CD4-positive, alpha-beta T cell treated with Interleukin-21 for 1 hour (primary cell): ENCODE data around the gene TNFRSF21.
"Not testable (repeated sequence)": the region's sequence is repeated elsewhere in the genome, so short reads cannot be mapped to it uniquely, and the experiment has no call there.

ENCODE experiments used
- DNase-seq: peaks from one replicate; pipeline ENCODE4 v3.0.0-alpha.2; 2020

TNFRSF21 gene

GRCh38 chr6:47278545-47278944, 31.2 kb downstream of the TNFRSF21 start:
- no peak for DNase-seq

- DNase-seq = no peak
Measured at GRCh38 chr6:47277702-47278101, 32.0 kb downstream of the TNFRSF21 start.

- no peak for DNase-seq
Measured at GRCh38 chr6:47276377-47276776, 33.3 kb downstream of the TNFRSF21 start.

- DNase-seq = no peak
Measured at GRCh38 chr6:47275640-47276039, 34.1 kb downstream of the TNFRSF21 start.

DNA sequence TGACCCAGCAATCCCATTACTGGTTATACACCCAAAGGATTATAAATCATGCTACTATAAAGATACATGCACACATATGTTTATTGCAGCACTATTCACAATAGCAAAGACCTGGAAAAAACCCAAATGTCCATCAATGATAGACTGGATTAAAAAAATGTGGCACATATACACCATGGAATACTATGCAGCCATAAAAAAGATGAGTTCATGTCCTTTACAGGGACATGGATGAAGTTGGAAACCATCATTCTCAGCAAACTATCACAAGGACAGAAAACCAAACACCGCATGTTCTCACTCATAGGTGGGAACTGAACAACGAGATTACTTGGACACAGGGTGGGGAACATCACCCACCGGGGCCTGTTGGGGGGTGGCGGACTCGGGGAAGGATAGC, 34.6 kb downstream of the TNFRSF21 start:
- not testable (repeated sequence) for DNase-seq

- no peak for DNase-seq
Measured at GRCh38 chr6:47268572-47269187, 41.0 kb downstream of the TNFRSF21 start.

DNA sequence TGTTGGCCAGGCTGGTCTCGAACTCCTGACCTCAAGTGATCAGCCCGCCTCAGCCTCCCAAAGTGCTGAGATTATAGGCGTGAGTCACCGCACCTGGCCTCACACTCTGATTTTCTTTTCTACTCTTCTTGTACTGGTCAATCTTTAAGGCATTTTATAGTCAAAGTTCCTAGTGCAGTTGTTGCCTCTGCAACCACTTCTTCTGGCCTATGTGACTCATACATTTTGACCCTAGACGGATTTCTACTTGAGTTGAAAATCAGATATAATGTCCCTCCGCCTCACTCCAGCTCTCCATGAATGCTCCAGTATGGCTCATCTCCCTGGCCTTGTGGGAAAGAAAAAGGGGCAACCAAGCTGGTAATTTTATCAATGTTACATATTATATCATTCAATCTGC, 42.4 kb downstream of the TNFRSF21 start:
- DNase-seq = no peak

DNA sequence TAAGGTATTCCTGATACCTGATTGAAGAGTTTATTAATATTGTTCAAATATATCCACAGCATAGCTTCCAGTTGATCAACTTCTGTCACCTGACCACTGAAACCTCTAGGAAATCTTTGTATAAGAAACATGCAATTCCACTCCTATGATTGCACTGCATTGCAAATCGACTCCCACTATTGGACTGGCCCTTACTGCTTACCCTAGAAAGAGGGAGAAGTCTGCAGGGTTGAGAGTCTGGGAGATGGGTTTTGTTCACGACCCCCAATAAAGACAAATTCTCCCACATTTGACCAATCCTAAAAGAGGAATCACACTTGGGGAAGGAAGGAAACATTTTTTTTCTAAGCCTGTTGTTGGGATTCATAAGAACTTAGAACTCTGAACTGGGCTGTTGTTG, 43.7 kb downstream of the TNFRSF21 start:
- DNase-seq = no peak

DNA sequence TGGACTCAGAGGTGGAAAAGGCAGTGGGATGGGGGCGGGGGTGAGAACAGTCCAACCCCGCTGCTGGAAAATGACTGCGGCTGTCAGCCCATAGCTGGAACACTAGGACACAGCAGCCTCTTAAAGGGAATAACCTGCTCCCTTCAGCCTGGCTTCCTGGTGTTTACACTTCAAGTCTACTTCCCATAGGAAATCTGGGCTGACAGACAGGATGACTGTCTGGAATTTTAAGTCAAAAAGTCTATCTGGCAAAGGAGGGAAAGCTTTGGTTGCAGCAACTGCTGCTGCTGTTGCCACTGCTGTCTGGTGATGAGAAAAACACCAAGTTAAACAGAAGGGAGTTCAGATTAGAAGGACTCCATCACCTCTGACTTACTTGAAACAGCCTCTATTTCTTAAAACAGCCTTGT, 44.9 kb downstream of the TNFRSF21 start:
- no peak for DNase-seq

- no peak for DNase-seq
Measured at GRCh38 chr6:47263268-47263667, 46.4 kb downstream of the TNFRSF21 start.

GRCh38 chr6:47262231-47262630, 47.5 kb downstream of the TNFRSF21 start:
- no peak for DNase-seq

DNA sequence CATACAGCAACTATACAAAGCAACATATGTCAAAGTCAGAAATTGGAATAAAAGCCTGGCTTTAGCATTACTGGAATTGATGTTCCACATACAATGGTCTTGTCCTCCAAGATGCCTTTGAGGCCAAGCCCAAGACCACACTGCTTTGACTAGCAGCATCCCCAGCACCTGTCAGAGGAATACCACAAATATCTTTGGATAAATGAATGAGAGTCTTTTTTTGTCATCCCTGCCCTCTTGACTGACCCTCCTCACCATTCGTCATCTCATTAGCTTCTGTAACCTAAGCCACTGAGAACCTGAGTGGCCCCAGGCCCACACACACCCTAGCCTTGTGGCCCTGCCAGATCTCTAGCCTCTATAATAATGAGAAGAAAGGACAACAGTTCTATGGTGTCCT, 48.5 kb downstream of the TNFRSF21 start:
- DNase-seq = no peak

DNA sequence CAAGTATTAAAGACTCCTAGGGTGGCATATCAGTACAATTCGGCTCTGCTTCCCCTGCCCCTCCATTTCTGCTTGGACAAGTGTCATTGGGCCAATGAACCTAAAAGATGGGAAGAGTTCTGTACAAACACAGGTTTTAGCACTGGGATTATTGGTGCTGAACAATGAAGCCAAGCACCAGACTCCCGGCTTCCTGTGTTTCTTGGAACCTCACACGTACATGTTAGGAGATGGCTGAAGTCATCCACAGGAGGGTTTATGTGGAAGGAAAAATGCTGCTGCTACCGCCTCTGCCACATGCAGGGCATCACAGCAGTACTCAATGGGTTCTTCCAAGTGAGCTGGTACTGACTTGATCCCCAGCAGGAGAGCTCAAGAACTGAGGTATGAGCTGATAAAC, 49.7 kb downstream of the TNFRSF21 start:
- DNase-seq = no peak

GRCh38 chr6:47258724-47259347, 50.9 kb downstream of the TNFRSF21 start:
- DNase-seq = no peak

DNA sequence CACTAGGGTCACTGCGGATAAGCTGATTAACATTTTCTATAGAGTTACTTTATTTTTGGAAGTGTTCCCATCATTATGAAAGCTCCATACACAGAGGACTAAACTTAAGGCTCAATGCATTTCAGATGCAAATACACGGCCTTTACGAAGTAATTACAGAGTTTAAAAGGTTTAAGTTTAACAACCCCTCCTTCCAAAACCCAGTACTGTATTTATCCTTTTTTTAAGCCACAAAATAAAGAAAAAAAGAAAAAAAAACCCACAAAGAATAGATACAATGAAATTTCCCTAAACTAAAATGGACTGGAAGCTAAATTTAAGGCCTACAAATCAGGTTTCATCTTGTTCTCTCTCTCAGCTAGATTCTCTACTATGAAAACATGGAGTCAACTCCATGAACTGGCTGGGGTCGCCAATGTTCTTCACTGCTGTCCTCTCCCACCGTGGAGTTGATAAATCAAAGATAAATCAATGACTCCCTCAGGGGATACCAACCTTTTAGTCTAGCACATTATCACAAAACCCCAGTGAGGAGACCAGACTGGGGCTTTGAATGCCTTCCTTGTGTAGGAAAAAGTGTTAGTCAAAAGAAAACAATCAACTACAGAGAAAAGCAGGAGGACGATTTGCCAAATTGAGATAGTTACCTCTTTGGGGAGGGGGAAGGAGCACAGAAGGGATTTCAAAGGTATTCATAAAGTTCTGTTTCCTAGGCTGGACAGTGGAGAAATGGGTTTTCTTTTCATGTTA, 52.5 kb downstream of the TNFRSF21 start:
- no peak for DNase-seq

- no peak for DNase-seq
Measured at GRCh38 chr6:47256361-47256760, 53.3 kb downstream of the TNFRSF21 start.

DNA sequence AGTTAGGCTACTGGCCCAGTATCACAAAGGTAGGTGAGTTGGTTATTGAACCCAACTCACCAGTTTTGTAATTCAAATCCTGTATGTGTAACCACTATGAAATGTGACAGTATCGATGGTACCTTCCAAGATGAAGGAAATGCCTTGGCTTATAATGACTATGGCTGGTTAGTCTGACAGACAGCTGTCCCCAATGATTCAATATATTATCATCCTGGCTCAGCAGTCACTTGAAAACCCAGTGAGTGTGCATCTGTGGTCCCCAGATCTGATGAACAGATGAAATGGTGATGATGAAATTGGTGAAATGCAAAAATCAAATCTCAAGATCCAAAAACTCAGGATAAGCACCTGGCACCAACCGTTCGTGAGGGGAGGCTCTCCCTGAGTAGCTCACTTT, 54.8 kb downstream of the TNFRSF21 start:
- no peak for DNase-seq

- DNase-seq = no peak
Measured at GRCh38 chr6:47254051-47254450, 55.7 kb downstream of the TNFRSF21 start.

DNA sequence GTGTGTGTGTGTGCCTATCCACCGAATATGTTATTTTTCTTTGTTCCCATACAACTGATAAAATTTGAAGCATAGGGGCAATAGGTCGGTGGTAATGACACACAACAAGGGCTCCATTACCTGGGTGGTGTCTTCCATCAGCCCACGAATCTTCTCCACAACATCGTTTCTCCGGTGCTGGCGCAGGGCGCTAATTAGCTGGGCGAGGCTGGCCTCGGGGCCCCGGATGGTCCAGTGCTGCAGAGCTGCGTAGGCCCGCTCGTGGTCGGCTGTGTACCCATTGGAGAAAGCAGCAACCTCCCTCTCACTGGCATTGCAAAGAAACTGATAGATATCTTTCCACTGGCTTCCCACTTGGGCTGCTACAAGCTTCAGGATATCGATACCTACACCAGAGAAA, 56.6 kb downstream of the TNFRSF21 start:
- no peak for DNase-seq

GRCh38 chr6:47252633-47253032, 57.1 kb downstream of the TNFRSF21 start:
- no peak for DNase-seq

- DNase-seq = no peak
Measured at GRCh38 chr6:47251396-47251795, 58.3 kb downstream of the TNFRSF21 start.

DNA sequence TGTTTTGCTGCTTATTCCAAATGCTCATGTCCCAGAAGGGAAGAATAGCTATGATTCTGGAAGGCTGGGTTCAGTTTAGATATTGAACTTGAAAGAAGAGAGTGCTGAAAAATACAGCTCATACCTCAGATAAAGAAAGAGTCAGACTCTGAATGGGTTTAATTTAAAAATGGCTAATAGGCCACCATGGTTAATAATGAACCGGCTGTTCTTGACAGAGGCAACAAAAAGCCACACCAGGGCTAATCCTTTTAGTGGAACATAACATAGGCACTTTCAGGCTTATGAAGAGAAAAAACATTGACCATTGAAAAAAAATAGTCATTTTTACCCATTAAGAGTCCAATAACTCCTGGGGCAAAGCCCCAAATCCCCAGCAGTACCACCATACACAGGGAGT, 59.4 kb downstream of the TNFRSF21 start:
- DNase-seq = no peak

DNA sequence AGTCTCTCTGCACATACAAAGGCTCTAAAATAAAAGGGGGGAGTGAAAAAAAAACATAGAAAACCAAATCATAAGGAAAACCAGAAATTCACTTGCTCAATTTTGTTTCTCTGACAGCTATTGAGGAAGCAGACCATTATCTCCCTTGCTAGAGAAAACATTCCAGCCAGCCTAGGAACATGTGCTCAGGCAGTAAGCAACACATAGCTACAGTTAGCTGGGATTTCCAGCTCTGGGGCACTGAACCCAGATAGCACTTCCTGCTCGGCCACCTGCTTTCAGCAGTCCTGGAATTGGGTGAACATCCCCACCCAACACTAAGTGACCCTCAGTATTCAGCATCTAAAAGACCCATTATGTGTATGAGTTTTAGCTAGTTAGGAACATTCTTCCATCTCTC, 61.3 kb downstream of the TNFRSF21 start:
- DNase-seq = no peak

GRCh38 chr6:47247227-47247797, 62.4 kb downstream of the TNFRSF21 start:
- no peak for DNase-seq
